T-helper 1 cell (primary cell): ENCODE results near the gene ASCL2.

Source experiments
- DNase-seq, 5 donors: peaks; one replicate each; pipeline ENCODE4 v3.0.0-alpha.2; 2012 to 2020
- total RNA-seq, 4 donors: gene quantifications; one replicate each; lab custom pipeline; 2026; lab: John Stamatoyannopoulos, UW

The ASCL2 gene
- 0 to 0.46 (median 0.14) reads per million in 4 donors for total RNA-seq

- DNase-seq = no peak
Observed at GRCh38 chr11:2270322-2271076, at the start of gene ASCL2. Gene ASCL2, minus strand, starts transcription at chr11:2270588. Its CDS starts 256 bp downstream, at chr11:2270332.

GRCh38 chr11:2319791-2320472 is 49.5 kb upstream of the ASCL2 start:
- no peak for DNase-seq

- DNase-seq = no peak
Observed at GRCh38 chr11:2318707-2319106, 48.3 kb upstream of the ASCL2 start.

- no peak for DNase-seq
Observed at GRCh38 chr11:2318123-2318522, 47.7 kb upstream of the ASCL2 start.

GRCh38 chr11:2317354-2318050 is 47.1 kb upstream of the ASCL2 start:
- DNase-seq = no peak

- DNase-seq = no peak
Observed at GRCh38 chr11:2316963-2317244, 46.5 kb upstream of the ASCL2 start.

- DNase-seq = no peak
Observed at GRCh38 chr11:2316169-2316962, 46.0 kb upstream of the ASCL2 start.

- DNase-seq = no peak
Observed at GRCh38 chr11:2315395-2316168, 45.2 kb upstream of the ASCL2 start.

- DNase-seq = no peak
Observed at GRCh38 chr11:2314525-2315394, 44.4 kb upstream of the ASCL2 start.

- DNase-seq = no peak
Observed at GRCh38 chr11:2314136-2314524, 43.7 kb upstream of the ASCL2 start.

GRCh38 chr11:2313051-2313951 is 42.9 kb upstream of the ASCL2 start:
- DNase-seq = no peak

GRCh38 chr11:2312232-2313042 is 42.0 kb upstream of the ASCL2 start:
- no peak for DNase-seq

- DNase-seq = no peak
Observed at GRCh38 chr11:2311353-2312133, 41.2 kb upstream of the ASCL2 start.

GRCh38 chr11:2310786-2311352 is 40.5 kb upstream of the ASCL2 start:
- no peak for DNase-seq

- DNase-seq = no peak
Observed at GRCh38 chr11:2310073-2310785, 39.8 kb upstream of the ASCL2 start.

- DNase-seq = no peak
Observed at GRCh38 chr11:2309251-2310072, 39.1 kb upstream of the ASCL2 start.
